ENCODE data around the gene JUNB. TPM values are rescaled to one million over a fixed set of nuclear protein-coding genes. Genes with fewer than 3 reads are reported as not detected.

Gene JUNB
- total RNA-seq, 1 donor from 2014 or later: 158 TPM

DNA sequence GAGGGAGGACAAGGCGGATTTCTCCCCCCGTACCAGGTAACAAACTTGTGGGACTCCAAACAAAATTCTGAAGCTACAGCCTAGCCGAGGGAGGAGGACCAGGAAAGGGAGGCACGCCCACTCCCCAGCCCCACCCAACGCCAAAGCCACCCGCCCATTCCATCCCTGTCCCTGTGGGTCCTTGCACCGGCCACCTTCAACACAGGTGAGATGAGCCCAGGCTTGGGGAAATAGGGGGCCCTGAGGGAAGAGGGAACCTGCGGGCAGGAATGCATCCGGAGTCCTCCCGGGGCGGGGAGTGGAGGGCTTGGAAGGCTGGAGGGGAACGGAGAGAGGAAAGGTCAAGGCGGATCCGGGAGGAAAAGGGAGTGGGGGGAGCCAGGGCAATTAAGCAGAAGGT, 39.7 kb upstream of the JUNB start, which contains the start of gene BEST2:
BEST2 (plus strand) TSS at position 157 of the 400 bp plus-strand sequence. CDS start 802 bp downstream, outside the sequence.
- DNase-seq (ENCODE audit: low read depth): no peak
- TF ChIP-seq, protein P1, sequence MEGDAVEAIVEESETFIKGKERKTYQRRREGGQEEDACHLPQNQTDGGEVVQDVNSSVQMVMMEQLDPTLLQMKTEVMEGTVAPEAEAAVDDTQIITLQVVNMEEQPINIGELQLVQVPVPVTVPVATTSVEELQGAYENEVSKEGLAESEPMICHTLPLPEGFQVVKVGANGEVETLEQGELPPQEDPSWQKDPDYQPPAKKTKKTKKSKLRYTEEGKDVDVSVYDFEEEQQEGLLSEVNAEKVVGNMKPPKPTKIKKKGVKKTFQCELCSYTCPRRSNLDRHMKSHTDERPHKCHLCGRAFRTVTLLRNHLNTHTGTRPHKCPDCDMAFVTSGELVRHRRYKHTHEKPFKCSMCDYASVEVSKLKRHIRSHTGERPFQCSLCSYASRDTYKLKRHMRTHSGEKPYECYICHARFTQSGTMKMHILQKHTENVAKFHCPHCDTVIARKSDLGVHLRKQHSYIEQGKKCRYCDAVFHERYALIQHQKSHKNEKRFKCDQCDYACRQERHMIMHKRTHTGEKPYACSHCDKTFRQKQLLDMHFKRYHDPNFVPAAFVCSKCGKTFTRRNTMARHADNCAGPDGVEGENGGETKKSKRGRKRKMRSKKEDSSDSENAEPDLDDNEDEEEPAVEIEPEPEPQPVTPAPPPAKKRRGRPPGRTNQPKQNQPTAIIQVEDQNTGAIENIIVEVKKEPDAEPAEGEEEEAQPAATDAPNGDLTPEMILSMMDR (IDR thresholded peaks at IDR 0.05; ENCODE audit: insufficient read depth, low read length, severe bottlenecking): no peak
- H3K4me3 ChIP-seq (ENCODE audit: low read depth, low read length): no peak within 1 kb of the TSS
- peaks cover 9% of the 10 kb centered on the region for H3K36me3 ChIP-seq (ENCODE audit: control insufficient read depth, insufficient read depth, low read length)
- no peak for FAIRE-seq
- H3K27me3 ChIP-seq (ENCODE audit: control insufficient read depth, insufficient read depth, low read length): peaks cover 3% of the 10 kb centered on the region

DNA sequence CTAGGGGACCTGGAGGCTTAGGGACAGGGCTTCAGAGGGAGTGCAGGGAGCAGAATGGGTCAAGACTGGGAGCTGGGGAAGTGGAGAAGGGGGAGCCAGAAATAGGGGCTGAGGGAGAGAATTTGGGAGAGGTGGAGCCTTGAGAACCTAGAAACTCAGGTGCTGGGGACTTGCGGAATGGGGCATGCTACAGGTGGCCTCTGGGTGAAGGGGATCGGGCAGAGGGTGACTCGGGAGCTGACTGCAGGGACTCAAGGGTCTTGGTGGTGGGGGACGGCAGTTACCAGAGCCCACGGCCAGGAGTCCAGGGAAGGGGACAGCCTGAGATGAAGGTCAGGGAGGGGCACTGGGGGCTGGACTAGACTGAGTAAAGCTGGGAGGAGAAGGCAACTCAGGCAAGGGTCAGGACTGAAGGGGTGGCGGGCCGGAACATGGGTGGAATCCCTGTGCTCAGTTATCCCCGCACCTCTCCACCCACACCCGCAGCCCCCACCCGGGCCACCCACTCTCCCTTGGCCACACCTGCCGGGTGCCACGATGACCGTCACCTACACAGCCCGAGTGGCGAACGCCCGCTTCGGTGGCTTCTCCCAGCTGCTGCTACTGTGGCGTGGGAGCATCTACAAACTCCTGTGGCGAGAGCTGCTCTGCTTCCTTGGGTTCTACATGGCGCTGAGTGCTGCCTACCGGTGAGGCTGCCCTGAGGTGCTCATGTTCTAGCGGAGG, 39.1 kb upstream of the JUNB start:
- no peak for FAIRE-seq

DNA sequence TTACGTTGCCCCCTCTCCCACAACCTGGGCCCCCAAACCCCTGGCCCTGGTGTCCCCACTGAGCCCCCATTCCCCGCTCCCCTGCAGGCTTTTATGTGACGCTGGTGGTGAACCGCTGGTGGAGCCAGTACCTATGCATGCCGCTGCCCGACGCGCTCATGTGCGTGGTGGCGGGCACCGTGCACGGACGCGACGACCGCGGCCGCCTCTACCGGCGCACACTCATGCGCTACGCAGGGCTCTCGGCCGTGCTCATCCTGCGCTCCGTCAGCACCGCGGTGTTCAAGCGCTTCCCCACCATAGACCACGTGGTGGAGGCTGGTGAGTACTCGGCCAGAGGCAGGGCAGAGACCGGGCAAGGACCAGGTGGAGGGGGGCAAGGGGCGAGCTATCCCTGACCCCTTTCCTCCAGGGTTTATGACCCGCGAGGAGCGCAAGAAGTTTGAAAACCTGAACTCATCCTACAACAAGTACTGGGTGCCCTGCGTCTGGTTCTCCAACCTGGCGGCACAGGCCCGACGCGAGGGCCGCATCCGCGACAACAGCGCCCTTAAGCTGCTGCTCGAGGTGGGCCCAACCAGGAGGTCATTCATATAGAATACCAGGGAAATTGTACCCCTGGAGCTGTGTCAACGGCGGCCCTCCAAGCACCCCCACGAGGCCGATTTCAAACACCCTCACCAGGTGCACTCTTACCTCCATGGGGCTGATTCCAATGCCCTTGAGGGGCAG, 36.7 kb upstream of the JUNB start:
- TF ChIP-seq, protein P1 (IDR thresholded peaks at IDR 0.05; ENCODE audit: insufficient read depth, low read length, severe bottlenecking): no peak
- no peak for FAIRE-seq

More for the DNA sequence above, 39.1 kb upstream of the JUNB start:
- peaks cover 3% of the 10 kb centered on the region for H3K27me3 ChIP-seq (ENCODE audit: control insufficient read depth, insufficient read depth, low read length)
- TF ChIP-seq, protein P1 (IDR thresholded peaks at IDR 0.05; ENCODE audit: insufficient read depth, low read length, severe bottlenecking): no peak
- H3K4me3 ChIP-seq (ENCODE audit: low read depth, low read length): no peak overlapping the region
- H3K36me3 ChIP-seq (ENCODE audit: control insufficient read depth, insufficient read depth, low read length): peaks cover 6% of the 10 kb centered on the region
- DNase-seq (ENCODE audit: low read depth): no peak

DNA sequence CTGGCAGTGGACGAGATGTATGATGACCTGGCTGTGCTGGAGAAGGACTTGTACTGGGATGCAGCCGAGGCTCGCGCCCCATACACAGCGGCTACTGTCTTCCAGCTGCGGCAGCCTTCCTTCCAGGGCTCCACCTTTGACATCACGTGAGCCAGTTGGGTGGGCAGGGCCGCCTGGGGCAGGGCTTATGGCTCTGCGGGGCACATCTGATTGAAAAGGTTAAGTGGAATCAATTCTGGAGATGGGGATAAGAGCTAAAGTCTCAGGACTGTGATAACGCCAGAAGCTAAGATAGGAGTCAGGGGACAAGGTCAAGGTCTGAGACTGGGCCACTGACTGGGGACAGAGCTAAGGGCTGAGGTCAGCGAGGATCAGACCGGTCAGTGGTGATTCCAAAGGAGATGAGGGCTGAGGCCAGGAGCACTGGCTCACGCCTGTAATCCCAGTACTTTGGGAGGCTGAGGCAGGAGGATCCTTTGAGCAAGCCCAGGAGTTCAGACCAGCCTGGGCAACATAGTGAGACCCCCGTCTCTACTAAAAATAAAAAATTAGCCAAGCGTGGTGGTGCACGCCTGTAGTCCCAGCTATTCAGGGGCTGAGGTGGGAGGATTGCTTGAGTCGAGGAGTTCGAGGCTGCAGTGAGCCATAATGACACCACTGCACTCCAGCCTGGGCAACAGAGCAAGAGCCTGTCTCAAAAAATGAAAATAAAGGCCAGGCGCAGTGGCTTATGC, 35.0 kb upstream of the JUNB start:
- Histone ChIP-seq H3K36me3 (ENCODE audit: control insufficient read depth, insufficient read depth, low read length) (no peaks in the 10 kb centered on the region), H3K27me3 (ENCODE audit: control insufficient read depth, insufficient read depth, low read length) (peaks cover 2% of the 10 kb centered on the region), H3K4me3 (ENCODE audit: low read depth, low read length) (no peak overlapping the region)
- FAIRE-seq (no peak), DNase-seq (ENCODE audit: low read depth) (no peak)
- TF ChIP-seq, protein P1 (IDR thresholded peaks at IDR 0.05; ENCODE audit: insufficient read depth, low read length, severe bottlenecking): no peak

More for the DNA sequence above, 36.7 kb upstream of the JUNB start:
- no peak for DNase-seq (ENCODE audit: low read depth)
- Histone ChIP-seq H3K36me3 (ENCODE audit: control insufficient read depth, insufficient read depth, low read length) (no peaks in the 10 kb centered on the region), H3K27me3 (ENCODE audit: control insufficient read depth, insufficient read depth, low read length) (peaks cover 3% of the 10 kb centered on the region), H3K4me3 (ENCODE audit: low read depth, low read length) (no peak overlapping the region)

DNA sequence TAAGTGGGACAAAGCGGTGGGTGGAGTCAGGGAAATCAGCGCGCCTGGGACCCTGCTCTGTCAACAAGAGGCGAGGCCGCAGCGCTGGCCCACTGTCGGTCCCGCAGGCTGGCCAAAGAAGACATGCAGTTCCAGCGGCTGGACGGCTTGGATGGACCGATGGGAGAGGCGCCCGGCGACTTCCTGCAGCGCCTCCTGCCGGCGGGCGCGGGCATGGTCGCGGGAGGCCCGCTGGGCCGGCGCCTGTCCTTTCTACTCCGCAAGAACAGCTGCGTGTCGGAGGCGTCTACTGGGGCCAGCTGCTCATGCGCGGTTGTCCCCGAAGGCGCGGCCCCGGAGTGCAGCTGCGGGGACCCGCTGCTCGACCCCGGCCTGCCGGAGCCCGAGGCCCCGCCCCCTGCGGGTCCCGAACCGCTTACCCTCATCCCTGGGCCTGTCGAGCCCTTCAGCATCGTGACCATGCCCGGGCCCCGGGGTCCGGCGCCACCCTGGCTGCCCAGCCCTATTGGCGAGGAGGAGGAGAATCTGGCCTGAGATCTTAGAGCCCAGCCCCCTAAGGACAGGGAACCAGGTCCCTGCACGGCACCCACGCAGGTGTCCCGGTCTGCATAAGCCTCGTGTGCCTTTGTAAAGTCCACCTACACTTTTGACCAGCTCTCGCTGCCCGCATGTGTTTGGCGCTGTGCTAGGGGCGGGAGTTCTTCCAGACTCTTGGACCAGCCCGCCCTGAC, 33.6 kb upstream of the JUNB start:
- H3K36me3 ChIP-seq (ENCODE audit: control insufficient read depth, insufficient read depth, low read length): peaks cover 2% of the 10 kb centered on the region
- FAIRE-seq: no peak
- peak overlapping the region; percentile 23 for H3K4me3 ChIP-seq (ENCODE audit: low read depth, low read length)
- DNase-seq (ENCODE audit: low read depth): peak; percentile 40
- TF ChIP-seq, protein P1 (IDR thresholded peaks at IDR 0.05; ENCODE audit: insufficient read depth, low read length, severe bottlenecking): peak; percentile 99
- H3K27me3 ChIP-seq (ENCODE audit: control insufficient read depth, insufficient read depth, low read length): no peaks in the 10 kb centered on the region

All from bronchial epithelial cell (primary cell).